SK-N-SH treated with all-trans-retinoic acid at 6 μM for 48 hours (cell line): ENCODE results near the gene SLC25A20.

Experiments
- ATAC-seq: fragments of 200-7000 bp; cut with Tn5 transposase; 3 replicates; pipeline ENCODE4 v1.9.1; 2020; ENCODE audit warnings: mild to moderate bottlenecking, moderate library complexity
- BACH2 ChIP-seq: fragments of 250-450 bp; sonication (Bioruptor Pico); IDR thresholded peaks from 2 replicates; pipeline ENCODE4 v1.9.0; 2021; ENCODE audit warnings: mild to moderate bottlenecking, borderline replicate concordance
- CSDC2 ChIP-seq: fragments of 250-450 bp; sonication (Bioruptor Pico); IDR thresholded peaks from 2 replicates; pipeline ENCODE4 v1.5.0; 2020; ENCODE audit warnings: mild to moderate bottlenecking, moderate library complexity
- ESRRG ChIP-seq: fragments of 250-450 bp; sonication (Bioruptor Pico); IDR thresholded peaks from 2 replicates; pipeline ENCODE4 v1.6.1; 2021; ENCODE audit warnings: mild to moderate bottlenecking
- GLIS3 ChIP-seq: fragments of 250-450 bp; sonication (Bioruptor Pico); IDR thresholded peaks from 2 replicates; pipeline ENCODE4 v1.5.0; 2020; ENCODE audit warnings: mild to moderate bottlenecking, moderate library complexity
- ISL1 ChIP-seq: fragments of 250-450 bp; sonication (Bioruptor Pico); IDR thresholded peaks from 2 replicates; pipeline ENCODE4 v2.1.2; 2022; ENCODE audit warnings: mild to moderate bottlenecking, moderate library complexity
- OSR1 ChIP-seq: fragments of 250-450 bp; sonication (Bioruptor Pico); IDR thresholded peaks from 2 replicates; pipeline ENCODE4 v1.8.0; 2022; ENCODE audit warnings: moderate library complexity, mild to moderate bottlenecking, inconsistent platforms
- SNAI2 ChIP-seq: fragments of 250-450 bp; sonication (Bioruptor Pico); IDR thresholded peaks from 2 replicates; pipeline ENCODE4 v1.5.0; 2020; ENCODE audit warnings: mild to moderate bottlenecking, moderate library complexity
- TCF4 ChIP-seq: fragments of 250-450 bp; sonication (Bioruptor Pico); IDR thresholded peaks from 2 replicates; pipeline ENCODE4 v1.8.0; 2021; ENCODE audit warnings: mild to moderate bottlenecking, moderate library complexity, borderline replicate concordance
- TOX ChIP-seq: fragments of 250-450 bp; sonication (Bioruptor Pico); IDR thresholded peaks from 2 replicates; pipeline ENCODE4 v1.8.0; 2021; ENCODE audit warnings: mild to moderate bottlenecking, moderate library complexity, borderline replicate concordance
- ZC3H10 ChIP-seq: fragments of 250-450 bp; sonication (Bioruptor Pico); IDR thresholded peaks from 2 replicates; pipeline ENCODE4 v1.5.1; 2021; ENCODE audit warnings: mild to moderate bottlenecking, moderate library complexity
- ZFP3 ChIP-seq: fragments of 250-450 bp; sonication (Bioruptor Pico); IDR thresholded peaks from 2 replicates; pipeline ENCODE4 v1.5.0; 2020; ENCODE audit warnings: mild to moderate bottlenecking, moderate library complexity
- ZFP30 ChIP-seq: fragments of 450-650 bp; formaldehyde crosslinking; IDR thresholded peaks from 2 replicates; pipeline ENCODE4 v1.5.0; 2022; ENCODE audit warnings: mild to moderate bottlenecking, moderate library complexity
- ZNF70 ChIP-seq: fragments of 450-650 bp; formaldehyde crosslinking; IDR thresholded peaks from 2 replicates; pipeline ENCODE4 v1.5.0; 2020; ENCODE audit warnings: mild to moderate bottlenecking, moderate library complexity
- ZNF8 ChIP-seq: fragments of 450-650 bp; formaldehyde crosslinking; IDR thresholded peaks from 2 replicates; pipeline ENCODE4 v1.5.0; 2020; ENCODE audit warnings: mild to moderate bottlenecking, moderate library complexity
- TF ChIP-seq, protein P1 (sequence below): fragments of 250-450 bp; sonication (Bioruptor Pico); IDR thresholded peaks from 2 replicates; pipeline ENCODE4 v1.5.1; 2021; ENCODE audit warnings: mild to moderate bottlenecking, moderate library complexity
- TF ChIP-seq, protein P2 (sequence below): fragments of 250-450 bp; sonication (Bioruptor Pico); IDR thresholded peaks from 2 replicates; pipeline ENCODE4 v1.5.1; 2020; ENCODE audit warnings: low read depth, mild to moderate bottlenecking, moderate library complexity
- TF ChIP-seq, protein P3 (sequence below): fragments of 250-450 bp; sonication (Bioruptor Pico); IDR thresholded peaks from 2 replicates; pipeline ENCODE4 v1.8.0; 2021; ENCODE audit warnings: low read depth, mild to moderate bottlenecking, moderate library complexity, borderline replicate concordance
- TF ChIP-seq, protein P4 (sequence below): fragments of 250-450 bp; sonication (Bioruptor Pico); IDR thresholded peaks from 2 replicates; pipeline ENCODE4 v1.5.0; 2020; ENCODE audit warnings: mild to moderate bottlenecking, moderate library complexity
- TF ChIP-seq, protein P5 (sequence below): fragments of 250-450 bp; sonication (Bioruptor Pico); IDR thresholded peaks from 2 replicates; pipeline ENCODE4 v1.8.0; 2020; ENCODE audit warnings: mild to moderate bottlenecking, moderate library complexity, borderline replicate concordance

Gene SLC25A20

DNA sequence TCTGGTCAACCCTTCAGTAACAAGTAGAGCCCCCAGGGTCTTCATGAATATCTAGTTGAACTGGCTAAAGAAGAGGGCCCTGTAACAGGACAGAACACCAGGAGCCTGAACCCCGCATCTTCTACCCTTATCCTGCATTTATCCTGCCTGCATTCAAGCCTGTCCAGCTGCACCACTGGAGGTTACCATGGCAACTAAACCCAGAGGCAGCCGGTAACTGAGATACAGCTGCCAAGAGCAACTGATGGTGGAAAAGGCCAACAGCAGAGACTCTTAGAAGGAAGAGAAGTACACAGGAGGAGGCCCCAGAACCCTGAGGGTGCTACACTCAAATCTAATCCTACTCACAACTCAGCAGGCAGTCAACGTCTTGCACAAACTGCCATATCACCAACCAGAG, 47.3 kb downstream of the SLC25A20 start:
- ATAC-seq, result no peak
- TF ChIP-seq ESRRG (no peak), SNAI2 (CRISPR knock-in tag) (no peak), ZFP30 (CRISPR knock-in tag) (no peak), TOX (CRISPR knock-in tag) (no peak), GLIS3 (no peak), CSDC2 (no peak), BACH2 (CRISPR knock-in tag) (no peak), ISL1 (CRISPR knock-in tag) (no peak), ZNF70 (CRISPR knock-in tag) (no peak), OSR1 (CRISPR knock-in tag) (no peak), TCF4 (no peak)
- TF ChIP-seq, protein P1, sequence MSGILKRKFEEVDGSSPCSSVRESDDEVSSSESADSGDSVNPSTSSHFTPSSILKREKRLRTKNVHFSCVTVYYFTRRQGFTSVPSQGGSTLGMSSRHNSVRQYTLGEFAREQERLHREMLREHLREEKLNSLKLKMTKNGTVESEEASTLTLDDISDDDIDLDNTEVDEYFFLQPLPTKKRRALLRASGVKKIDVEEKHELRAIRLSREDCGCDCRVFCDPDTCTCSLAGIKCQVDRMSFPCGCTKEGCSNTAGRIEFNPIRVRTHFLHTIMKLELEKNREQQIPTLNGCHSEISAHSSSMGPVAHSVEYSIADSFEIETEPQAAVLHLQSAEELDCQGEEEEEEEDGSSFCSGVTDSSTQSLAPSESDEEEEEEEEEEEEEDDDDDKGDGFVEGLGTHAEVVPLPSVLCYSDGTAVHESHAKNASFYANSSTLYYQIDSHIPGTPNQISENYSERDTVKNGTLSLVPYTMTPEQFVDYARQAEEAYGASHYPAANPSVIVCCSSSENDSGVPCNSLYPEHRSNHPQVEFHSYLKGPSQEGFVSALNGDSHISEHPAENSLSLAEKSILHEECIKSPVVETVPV (CRISPR knock-in tag), result no peak
- TF ChIP-seq, protein P2, sequence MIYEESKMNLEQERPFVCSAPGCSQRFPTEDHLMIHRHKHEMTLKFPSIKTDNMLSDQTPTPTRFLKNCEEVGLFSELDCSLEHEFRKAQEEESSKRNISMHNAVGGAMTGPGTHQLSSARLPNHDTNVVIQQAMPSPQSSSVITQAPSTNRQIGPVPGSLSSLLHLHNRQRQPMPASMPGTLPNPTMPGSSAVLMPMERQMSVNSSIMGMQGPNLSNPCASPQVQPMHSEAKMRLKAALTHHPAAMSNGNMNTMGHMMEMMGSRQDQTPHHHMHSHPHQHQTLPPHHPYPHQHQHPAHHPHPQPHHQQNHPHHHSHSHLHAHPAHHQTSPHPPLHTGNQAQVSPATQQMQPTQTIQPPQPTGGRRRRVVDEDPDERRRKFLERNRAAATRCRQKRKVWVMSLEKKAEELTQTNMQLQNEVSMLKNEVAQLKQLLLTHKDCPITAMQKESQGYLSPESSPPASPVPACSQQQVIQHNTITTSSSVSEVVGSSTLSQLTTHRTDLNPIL (CRISPR knock-in tag), result no peak
- TF ChIP-seq, protein P3, sequence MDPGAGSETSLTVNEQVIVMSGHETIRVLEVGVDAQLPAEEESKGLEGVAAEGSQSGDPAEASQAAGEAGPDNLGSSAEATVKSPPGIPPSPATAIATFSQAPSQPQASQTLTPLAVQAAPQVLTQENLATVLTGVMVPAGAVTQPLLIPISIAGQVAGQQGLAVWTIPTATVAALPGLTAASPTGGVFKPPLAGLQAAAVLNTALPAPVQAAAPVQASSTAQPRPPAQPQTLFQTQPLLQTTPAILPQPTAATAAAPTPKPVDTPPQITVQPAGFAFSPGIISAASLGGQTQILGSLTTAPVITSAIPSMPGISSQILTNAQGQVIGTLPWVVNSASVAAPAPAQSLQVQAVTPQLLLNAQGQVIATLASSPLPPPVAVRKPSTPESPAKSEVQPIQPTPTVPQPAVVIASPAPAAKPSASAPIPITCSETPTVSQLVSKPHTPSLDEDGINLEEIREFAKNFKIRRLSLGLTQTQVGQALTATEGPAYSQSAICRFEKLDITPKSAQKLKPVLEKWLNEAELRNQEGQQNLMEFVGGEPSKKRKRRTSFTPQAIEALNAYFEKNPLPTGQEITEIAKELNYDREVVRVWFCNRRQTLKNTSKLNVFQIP (CRISPR knock-in tag), result no peak

DNA sequence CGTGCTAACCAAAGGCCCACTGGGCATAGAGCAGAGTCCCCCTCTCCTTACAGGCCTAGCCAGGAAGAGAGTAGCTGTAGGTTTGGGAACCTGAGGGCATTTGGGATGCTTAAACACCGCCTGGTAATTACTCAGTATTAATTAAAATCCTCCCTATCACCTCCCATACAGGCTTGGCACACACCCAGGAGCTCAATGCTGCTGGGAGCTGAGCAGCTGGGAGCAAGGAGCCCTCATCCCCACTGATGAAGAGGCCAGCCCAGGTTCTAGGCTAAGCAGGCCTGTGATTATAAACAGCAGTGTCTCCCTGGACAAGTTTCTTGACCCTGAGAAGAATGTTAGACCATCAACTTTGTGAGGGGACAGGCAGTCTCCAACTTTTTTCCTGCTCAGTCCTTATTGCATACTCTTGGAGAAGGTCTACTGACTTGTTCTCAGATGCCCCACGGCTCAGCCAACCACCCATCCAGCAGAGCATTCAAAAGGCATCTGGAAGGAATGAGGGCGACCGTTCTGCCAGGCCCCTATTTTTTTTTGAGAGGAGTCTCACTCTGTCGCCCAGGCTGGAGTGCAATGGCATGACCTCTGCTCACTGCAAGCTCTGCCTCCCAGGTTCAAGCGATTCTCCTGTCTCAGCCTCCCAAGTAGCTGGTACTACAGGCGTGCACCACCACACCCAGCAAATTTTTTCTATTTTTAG, 49.7 kb downstream of the SLC25A20 start:
- TF ChIP-seq, protein P4, sequence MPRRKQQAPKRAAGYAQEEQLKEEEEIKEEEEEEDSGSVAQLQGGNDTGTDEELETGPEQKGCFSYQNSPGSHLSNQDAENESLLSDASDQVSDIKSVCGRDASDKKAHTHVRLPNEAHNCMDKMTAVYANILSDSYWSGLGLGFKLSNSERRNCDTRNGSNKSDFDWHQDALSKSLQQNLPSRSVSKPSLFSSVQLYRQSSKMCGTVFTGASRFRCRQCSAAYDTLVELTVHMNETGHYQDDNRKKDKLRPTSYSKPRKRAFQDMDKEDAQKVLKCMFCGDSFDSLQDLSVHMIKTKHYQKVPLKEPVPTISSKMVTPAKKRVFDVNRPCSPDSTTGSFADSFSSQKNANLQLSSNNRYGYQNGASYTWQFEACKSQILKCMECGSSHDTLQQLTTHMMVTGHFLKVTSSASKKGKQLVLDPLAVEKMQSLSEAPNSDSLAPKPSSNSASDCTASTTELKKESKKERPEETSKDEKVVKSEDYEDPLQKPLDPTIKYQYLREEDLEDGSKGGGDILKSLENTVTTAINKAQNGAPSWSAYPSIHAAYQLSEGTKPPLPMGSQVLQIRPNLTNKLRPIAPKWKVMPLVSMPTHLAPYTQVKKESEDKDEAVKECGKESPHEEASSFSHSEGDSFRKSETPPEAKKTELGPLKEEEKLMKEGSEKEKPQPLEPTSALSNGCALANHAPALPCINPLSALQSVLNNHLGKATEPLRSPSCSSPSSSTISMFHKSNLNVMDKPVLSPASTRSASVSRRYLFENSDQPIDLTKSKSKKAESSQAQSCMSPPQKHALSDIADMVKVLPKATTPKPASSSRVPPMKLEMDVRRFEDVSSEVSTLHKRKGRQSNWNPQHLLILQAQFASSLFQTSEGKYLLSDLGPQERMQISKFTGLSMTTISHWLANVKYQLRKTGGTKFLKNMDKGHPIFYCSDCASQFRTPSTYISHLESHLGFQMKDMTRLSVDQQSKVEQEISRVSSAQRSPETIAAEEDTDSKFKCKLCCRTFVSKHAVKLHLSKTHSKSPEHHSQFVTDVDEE, result no peak
- TF ChIP-seq ZC3H10 (CRISPR knock-in tag), result no peak
- no peak for TF ChIP-seq TCF4
- no peak for TF ChIP-seq ZFP3 (CRISPR knock-in tag)
- TF ChIP-seq, protein P5, sequence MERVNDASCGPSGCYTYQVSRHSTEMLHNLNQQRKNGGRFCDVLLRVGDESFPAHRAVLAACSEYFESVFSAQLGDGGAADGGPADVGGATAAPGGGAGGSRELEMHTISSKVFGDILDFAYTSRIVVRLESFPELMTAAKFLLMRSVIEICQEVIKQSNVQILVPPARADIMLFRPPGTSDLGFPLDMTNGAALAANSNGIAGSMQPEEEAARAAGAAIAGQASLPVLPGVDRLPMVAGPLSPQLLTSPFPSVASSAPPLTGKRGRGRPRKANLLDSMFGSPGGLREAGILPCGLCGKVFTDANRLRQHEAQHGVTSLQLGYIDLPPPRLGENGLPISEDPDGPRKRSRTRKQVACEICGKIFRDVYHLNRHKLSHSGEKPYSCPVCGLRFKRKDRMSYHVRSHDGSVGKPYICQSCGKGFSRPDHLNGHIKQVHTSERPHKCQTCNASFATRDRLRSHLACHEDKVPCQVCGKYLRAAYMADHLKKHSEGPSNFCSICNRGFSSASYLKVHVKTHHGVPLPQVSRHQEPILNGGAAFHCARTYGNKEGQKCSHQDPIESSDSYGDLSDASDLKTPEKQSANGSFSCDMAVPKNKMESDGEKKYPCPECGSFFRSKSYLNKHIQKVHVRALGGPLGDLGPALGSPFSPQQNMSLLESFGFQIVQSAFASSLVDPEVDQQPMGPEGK (CRISPR knock-in tag), result no peak
- TF ChIP-seq, protein P1 (CRISPR knock-in tag), result no peak
- no peak for TF ChIP-seq GLIS3
- no peak for TF ChIP-seq TOX (CRISPR knock-in tag)
- TF ChIP-seq ZNF70 (CRISPR knock-in tag), result no peak
- no peak for TF ChIP-seq ZNF8 (CRISPR knock-in tag)
- no peak for TF ChIP-seq OSR1 (CRISPR knock-in tag)
- no peak for ATAC-seq
